ENCODE data around the gene THRB.

- TF ChIP-seq CTCF (IDR thresholded peaks at IDR 0.05; ENCODE audit: insufficient read depth, low read length, poor library complexity, severe bottlenecking): no peak
- no peak for TF ChIP-seq EZH2phosphoT487 (conservative IDR thresholded peaks at IDR 0.05; ENCODE audit: low read length)
These were observed 26.9 kb upstream of the THRB start for GRCh38 chr3:24521420-24522145.

Measured in SU-DHL-6 (cell line).